NCI-H1694 treated with DMSO at 0.1 percent for 48 hours (cell line): ENCODE data around the gene NT5C1A.

Experiments
- DNase-seq: peaks from one replicate; lab custom pipeline; 2025; lab: John Stamatoyannopoulos, UW

NT5C1A gene

GRCh38 chr1:39637361-39637760 lies 34.5 kb downstream of the NT5C1A start:
- no peak for DNase-seq

- no peak for DNase-seq
Measured at GRCh38 chr1:39635871-39636210, 36.1 kb downstream of the NT5C1A start.

GRCh38 chr1:39635205-39635870 lies 36.6 kb downstream of the NT5C1A start:
- DNase-seq = no peak

- DNase-seq = no peak
Measured at GRCh38 chr1:39633422-39633821, 38.5 kb downstream of the NT5C1A start.

- no peak for DNase-seq
Measured at GRCh38 chr1:39632682-39633417, 39.1 kb downstream of the NT5C1A start.

- DNase-seq = no peak
Measured at GRCh38 chr1:39632323-39632681, 39.6 kb downstream of the NT5C1A start.

GRCh38 chr1:39631361-39632322 lies 40.3 kb downstream of the NT5C1A start:
- DNase-seq = no peak

- no peak for DNase-seq
Measured at GRCh38 chr1:39628807-39629350, 43.0 kb downstream of the NT5C1A start.

- DNase-seq = no peak
Measured at GRCh38 chr1:39626646-39627045, 45.3 kb downstream of the NT5C1A start.

- no peak for DNase-seq
Measured at GRCh38 chr1:39625462-39626273, 46.2 kb downstream of the NT5C1A start.

GRCh38 chr1:39625009-39625408 lies 46.9 kb downstream of the NT5C1A start:
- no peak for DNase-seq

- no peak for DNase-seq
Measured at GRCh38 chr1:39623053-39623452, 48.9 kb downstream of the NT5C1A start.

GRCh38 chr1:39622427-39622826 lies 49.5 kb downstream of the NT5C1A start:
- no peak for DNase-seq

GRCh38 chr1:39620659-39621165 lies 51.2 kb downstream of the NT5C1A start:
- no peak for DNase-seq

GRCh38 chr1:39617488-39618049 lies 54.3 kb downstream of the NT5C1A start:
- DNase-seq = no peak

- no peak for DNase-seq
Measured at GRCh38 chr1:39615086-39615673, 56.7 kb downstream of the NT5C1A start.

GRCh38 chr1:39614488-39614887 lies 57.4 kb downstream of the NT5C1A start:
- no peak for DNase-seq

GRCh38 chr1:39613250-39613649 lies 58.7 kb downstream of the NT5C1A start:
- no peak for DNase-seq

GRCh38 chr1:39609618-39610331 lies 62.1 kb downstream of the NT5C1A start:
- DNase-seq = peak; percentile 99
